Spinal cord (tissue), 10 donors: ENCODE data around the gene FKBP14. TPM values are rescaled to one million over a fixed set of nuclear protein-coding genes. Genes with fewer than 3 reads are reported as not detected.

Source experiments
- DNase-seq, 6 donors: peaks; one replicate each; pipeline versions ENCODE4 v3.0.0 to v3.0.0-alpha.2; 2013 to 2015; ENCODE audit warnings: low spot score in 6 of 6, low read depth in 4 of 6
- H3K27ac ChIP-seq: one replicate; pipeline ENCODE4 v1.5.1; 2013; ENCODE audit warnings: low read depth, low read length, control low read depth
- H3K27me3 ChIP-seq: one replicate; pipeline ENCODE4 v1.6.1; 2013; ENCODE audit warnings: low read length; ENCODE audit not compliant: control insufficient read depth, insufficient read depth
- H3K36me3 ChIP-seq: one replicate; pipeline ENCODE4 v1.6.1; 2013; ENCODE audit warnings: low read length; ENCODE audit not compliant: control insufficient read depth, insufficient read depth
- H3K4me1 ChIP-seq: one replicate; pipeline ENCODE4 v1.6.1; 2013; ENCODE audit warnings: low read length; ENCODE audit not compliant: control insufficient read depth, insufficient read depth
- H3K4me3 ChIP-seq: one replicate; pipeline ENCODE4 v1.5.1; 2013; ENCODE audit warnings: low read depth, low read length, control low read depth
- H3K9me3 ChIP-seq: one replicate; pipeline ENCODE4 v1.6.1; 2013; ENCODE audit warnings: low read length; ENCODE audit not compliant: control insufficient read depth, insufficient read depth
- WGBS: methylation state at CpG from one replicate; pipeline ENCODE4 v1.1.5; 2013; ENCODE audit warnings: missing lambda C conversion rate; ENCODE audit not compliant: insufficient coverage; 5-methylcytosine and 5-hydroxymethylcytosine counted together
- polyA plus RNA-seq, 2 donors: library from polyadenylated mRNA; unstranded; fragments of 120-200 nt; gene quantifications; one replicate each; pipeline ENCODE4 v1.2.1, GENCODE V29; 2013; ENCODE audit not compliant: insufficient read length in 2 of 2
- total RNA-seq, 2 donors: library from RNA; depleted of rRNA in 1 of 2; stranded (reverse); fragments of 120-200 nt in 1 of 2; fragments of >200 nt in 1 of 2; gene quantifications; one replicate each; pipeline versions ENCODE4 v1.2.3 to v1.2.4, GENCODE V29; 2013 to 2014
- donor health status: healthy.

Gene FKBP14
- total and polyA plus RNA-seq, 4 donors, result 13.3 to 33.2 (median 22.3) TPM

GRCh38 chr7:30023524-30023923 lies 3.0 kb downstream of the FKBP14 start:
- Histone ChIP-seq H3K9me3 (no peaks in the 10 kb centered on the region), H3K36me3 (no peaks in the 10 kb centered on the region)
- WGBS, result 92% methylated on average over 2 of the region's 6 CpGs

GRCh38 chr7:30022991-30023390 lies 3.5 kb downstream of the FKBP14 start:
- Histone ChIP-seq H3K4me3 (no peak overlapping the region), H3K36me3 (no peaks in the 10 kb centered on the region), H3K9me3 (no peaks in the 10 kb centered on the region), H3K27ac (no peak overlapping the region), H3K4me1 (no peaks in the 10 kb centered on the region), H3K27me3 (no peaks in the 10 kb centered on the region)
- no peak for DNase-seq

More at GRCh38 chr7:30023524-30023923, 3.0 kb downstream of the FKBP14 start:
- H3K27ac ChIP-seq, result no peak overlapping the region
- DNase-seq, result no peak
- H3K27me3 ChIP-seq, result no peaks in the 10 kb centered on the region
- no peak overlapping the region for H3K4me3 ChIP-seq
- no peaks in the 10 kb centered on the region for H3K4me1 ChIP-seq

- Histone ChIP-seq H3K36me3 (peaks cover 6% of the 10 kb centered on the region), H3K27me3 (no peaks in the 10 kb centered on the region), H3K27ac (no peak overlapping the region), H3K4me1 (no peaks in the 10 kb centered on the region), H3K9me3 (no peaks in the 10 kb centered on the region), H3K4me3 (no peak overlapping the region)
- no CpG with 5 or more reads among the region's 1 CpG for WGBS
- no peak for DNase-seq
These were observed 6.0 kb downstream of the FKBP14 start for GRCh38 chr7:30020535-30020934.

GRCh38 chr7:30019960-30020359 lies 6.5 kb downstream of the FKBP14 start:
- DNase-seq, result no peak
- H3K4me3 ChIP-seq, result no peak overlapping the region
- peaks cover 6% of the 10 kb centered on the region for H3K36me3 ChIP-seq
- WGBS, result no CpG with 5 or more reads among the region's 1 CpG
- H3K4me1 ChIP-seq, result no peaks in the 10 kb centered on the region
- no peaks in the 10 kb centered on the region for H3K27me3 ChIP-seq
- H3K9me3 ChIP-seq, result no peaks in the 10 kb centered on the region
- no peak overlapping the region for H3K27ac ChIP-seq

GRCh38 chr7:30019387-30019786 lies 7.1 kb downstream of the FKBP14 start:
- H3K27me3 ChIP-seq, result no peaks in the 10 kb centered on the region
- no peaks in the 10 kb centered on the region for H3K4me1 ChIP-seq
- no peaks in the 10 kb centered on the region for H3K9me3 ChIP-seq
- H3K4me3 ChIP-seq, result no peak overlapping the region
- peaks cover 6% of the 10 kb centered on the region for H3K36me3 ChIP-seq
- no CpG with 5 or more reads among the region's 1 CpG for WGBS
- no peak overlapping the region for H3K27ac ChIP-seq
- no peak for DNase-seq

- no peaks in the 10 kb centered on the region for H3K27me3 ChIP-seq
- H3K4me1 ChIP-seq, result no peaks in the 10 kb centered on the region
- H3K27ac ChIP-seq, result no peak overlapping the region
- peaks cover 10% of the 10 kb centered on the region for H3K36me3 ChIP-seq
- no peak overlapping the region for H3K4me3 ChIP-seq
- no peaks in the 10 kb centered on the region for H3K9me3 ChIP-seq
- DNase-seq, result no peak
These were observed 8.1 kb downstream of the FKBP14 start for GRCh38 chr7:30018451-30018850.

GRCh38 chr7:30012757-30013156 lies 13.7 kb downstream of the FKBP14 start:
- H3K9me3 ChIP-seq, result no peaks in the 10 kb centered on the region
- no peak overlapping the region for H3K27ac ChIP-seq
- WGBS, result no CpG with 5 or more reads among the region's 3 CpGs
- H3K4me3 ChIP-seq, result no peak overlapping the region
- H3K36me3 ChIP-seq, result peaks cover 10% of the 10 kb centered on the region
- no peaks in the 10 kb centered on the region for H3K4me1 ChIP-seq
- peak in 1 of 6 donors; percentile 25 for DNase-seq
- no peaks in the 10 kb centered on the region for H3K27me3 ChIP-seq

GRCh38 chr7:30010021-30010420 lies 16.5 kb downstream of the FKBP14 start:
- Histone ChIP-seq H3K4me1 (no peaks in the 10 kb centered on the region), H3K9me3 (no peaks in the 10 kb centered on the region)

GRCh38 chr7:30005464-30005863 lies 21.0 kb downstream of the FKBP14 start:
- WGBS, result 33% methylated on average over 1 of the region's 3 CpGs
- Histone ChIP-seq H3K4me3 (no peak overlapping the region), H3K9me3 (no peaks in the 10 kb centered on the region), H3K4me1 (no peaks in the 10 kb centered on the region), H3K27me3 (no peaks in the 10 kb centered on the region), H3K36me3 (no peaks in the 10 kb centered on the region), H3K27ac (no peak overlapping the region)
- DNase-seq, result peak in 1 of 6 donors; percentile 78

More at GRCh38 chr7:30010021-30010420, 16.5 kb downstream of the FKBP14 start:
- no peak for DNase-seq
- 72% methylated on average over 5 of the region's 6 CpGs for WGBS
- no peaks in the 10 kb centered on the region for H3K27me3 ChIP-seq
- peaks cover 4% of the 10 kb centered on the region for H3K36me3 ChIP-seq
- H3K4me3 ChIP-seq, result no peak overlapping the region
- no peak overlapping the region for H3K27ac ChIP-seq

GRCh38 chr7:30003098-30003497 lies 23.4 kb downstream of the FKBP14 start:
- Histone ChIP-seq H3K4me1 (no peaks in the 10 kb centered on the region), H3K9me3 (no peaks in the 10 kb centered on the region), H3K27ac (no peak overlapping the region), H3K27me3 (no peaks in the 10 kb centered on the region), H3K36me3 (no peaks in the 10 kb centered on the region), H3K4me3 (no peak overlapping the region)
- DNase-seq, result no peak
- WGBS, result 58% methylated on average over 4 of the region's 6 CpGs
